ENCODE measurements around the gene TSKU.
"Not testable (repeated sequence)": the region's sequence is repeated elsewhere in the genome, so short reads cannot be mapped to it uniquely, and the experiment has no call there.

The TSKU gene, protein sequence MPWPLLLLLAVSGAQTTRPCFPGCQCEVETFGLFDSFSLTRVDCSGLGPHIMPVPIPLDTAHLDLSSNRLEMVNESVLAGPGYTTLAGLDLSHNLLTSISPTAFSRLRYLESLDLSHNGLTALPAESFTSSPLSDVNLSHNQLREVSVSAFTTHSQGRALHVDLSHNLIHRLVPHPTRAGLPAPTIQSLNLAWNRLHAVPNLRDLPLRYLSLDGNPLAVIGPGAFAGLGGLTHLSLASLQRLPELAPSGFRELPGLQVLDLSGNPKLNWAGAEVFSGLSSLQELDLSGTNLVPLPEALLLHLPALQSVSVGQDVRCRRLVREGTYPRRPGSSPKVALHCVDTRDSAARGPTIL

GRCh38 chr11:76783294-76783895 is at the start of gene TSKU:
TSKU (plus strand) TSS chr11:76783356; CDS start chr11:76795617, 12,261 bp downstream.
- H3K36me3 ChIP-seq (replicated peaks; ENCODE audit: insufficient read depth, low read length) = no peaks in the 10 kb centered on the region
- no peak for DNase-seq
- H3K27me3 ChIP-seq (replicated peaks; ENCODE audit: insufficient read depth, low read length) = no peaks in the 10 kb centered on the region
- H3K79me2 ChIP-seq (ENCODE audit: low read length) = no peaks in the 10 kb centered on the region
- H3K9me3 ChIP-seq (replicated peaks; ENCODE audit: insufficient read depth, low read length) = no peaks in the 10 kb centered on the region
- no peaks in the 10 kb centered on the region for H4K20me1 ChIP-seq (ENCODE audit: insufficient read depth, low read length)
- H3K9ac ChIP-seq (ENCODE audit: low read length) = peak within 1 kb of the TSS; percentile 56
- peaks cover 8% of the 10 kb centered on the region for H3F3A ChIP-seq (ENCODE audit: insufficient read depth, low read length)
- no peaks in the 10 kb centered on the region for H3K9me2 ChIP-seq (replicated peaks; ENCODE audit: insufficient read depth, low read length)
- H3K27ac ChIP-seq (ENCODE audit: low read length) = peak within 1 kb of the TSS; percentile 65
- H3K4me2 ChIP-seq (ENCODE audit: low read depth, low read length) = peak within 1 kb of the TSS; percentile 84
- peak within 1 kb of the TSS; percentile 81 for H2AFZ ChIP-seq (ENCODE audit: low read length)
- peak within 1 kb of the TSS; percentile 87 for H3K4me3 ChIP-seq (ENCODE audit: low read length)
- H3K4me1 ChIP-seq (ENCODE audit: low read length) = peaks cover 7% of the 10 kb centered on the region; the same call in 1 of the 2 replicates
- TF ChIP-seq, protein P1, sequence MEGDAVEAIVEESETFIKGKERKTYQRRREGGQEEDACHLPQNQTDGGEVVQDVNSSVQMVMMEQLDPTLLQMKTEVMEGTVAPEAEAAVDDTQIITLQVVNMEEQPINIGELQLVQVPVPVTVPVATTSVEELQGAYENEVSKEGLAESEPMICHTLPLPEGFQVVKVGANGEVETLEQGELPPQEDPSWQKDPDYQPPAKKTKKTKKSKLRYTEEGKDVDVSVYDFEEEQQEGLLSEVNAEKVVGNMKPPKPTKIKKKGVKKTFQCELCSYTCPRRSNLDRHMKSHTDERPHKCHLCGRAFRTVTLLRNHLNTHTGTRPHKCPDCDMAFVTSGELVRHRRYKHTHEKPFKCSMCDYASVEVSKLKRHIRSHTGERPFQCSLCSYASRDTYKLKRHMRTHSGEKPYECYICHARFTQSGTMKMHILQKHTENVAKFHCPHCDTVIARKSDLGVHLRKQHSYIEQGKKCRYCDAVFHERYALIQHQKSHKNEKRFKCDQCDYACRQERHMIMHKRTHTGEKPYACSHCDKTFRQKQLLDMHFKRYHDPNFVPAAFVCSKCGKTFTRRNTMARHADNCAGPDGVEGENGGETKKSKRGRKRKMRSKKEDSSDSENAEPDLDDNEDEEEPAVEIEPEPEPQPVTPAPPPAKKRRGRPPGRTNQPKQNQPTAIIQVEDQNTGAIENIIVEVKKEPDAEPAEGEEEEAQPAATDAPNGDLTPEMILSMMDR (IDR thresholded peaks at IDR 0.05; ENCODE audit: low read length) = no peak
- TF ChIP-seq EZH2phosphoT487 (IDR thresholded peaks at IDR 0.05; ENCODE audit: low read length) (no peak), EZH2 (optimal IDR thresholded peaks at IDR 0.05; ENCODE audit: low read depth, low read length) (no peak)

DNA sequence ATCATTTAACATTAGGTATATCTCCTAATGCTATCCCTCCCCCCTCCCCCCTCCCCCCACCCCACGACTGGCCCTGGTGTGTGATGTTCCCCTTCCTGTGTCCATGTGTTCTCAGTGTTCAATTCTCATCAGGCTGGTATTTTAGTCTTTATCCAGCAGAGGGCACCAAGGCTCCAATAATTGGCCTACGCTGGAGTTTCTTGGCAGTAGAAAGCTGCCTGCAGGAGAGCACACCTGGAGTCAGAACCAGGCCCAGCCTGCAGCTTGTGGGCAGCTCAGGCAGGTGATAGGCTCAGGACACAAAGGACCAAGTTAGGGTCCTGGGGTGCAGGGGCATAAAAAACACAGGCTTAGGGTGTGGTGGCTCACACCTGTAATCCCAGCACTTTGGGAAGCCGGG is 49.2 kb upstream of the TSKU start:
- H2AFZ ChIP-seq (ENCODE audit: low read length); H3K4me3 ChIP-seq (ENCODE audit: low read length): not testable (repeated sequence)

DNA sequence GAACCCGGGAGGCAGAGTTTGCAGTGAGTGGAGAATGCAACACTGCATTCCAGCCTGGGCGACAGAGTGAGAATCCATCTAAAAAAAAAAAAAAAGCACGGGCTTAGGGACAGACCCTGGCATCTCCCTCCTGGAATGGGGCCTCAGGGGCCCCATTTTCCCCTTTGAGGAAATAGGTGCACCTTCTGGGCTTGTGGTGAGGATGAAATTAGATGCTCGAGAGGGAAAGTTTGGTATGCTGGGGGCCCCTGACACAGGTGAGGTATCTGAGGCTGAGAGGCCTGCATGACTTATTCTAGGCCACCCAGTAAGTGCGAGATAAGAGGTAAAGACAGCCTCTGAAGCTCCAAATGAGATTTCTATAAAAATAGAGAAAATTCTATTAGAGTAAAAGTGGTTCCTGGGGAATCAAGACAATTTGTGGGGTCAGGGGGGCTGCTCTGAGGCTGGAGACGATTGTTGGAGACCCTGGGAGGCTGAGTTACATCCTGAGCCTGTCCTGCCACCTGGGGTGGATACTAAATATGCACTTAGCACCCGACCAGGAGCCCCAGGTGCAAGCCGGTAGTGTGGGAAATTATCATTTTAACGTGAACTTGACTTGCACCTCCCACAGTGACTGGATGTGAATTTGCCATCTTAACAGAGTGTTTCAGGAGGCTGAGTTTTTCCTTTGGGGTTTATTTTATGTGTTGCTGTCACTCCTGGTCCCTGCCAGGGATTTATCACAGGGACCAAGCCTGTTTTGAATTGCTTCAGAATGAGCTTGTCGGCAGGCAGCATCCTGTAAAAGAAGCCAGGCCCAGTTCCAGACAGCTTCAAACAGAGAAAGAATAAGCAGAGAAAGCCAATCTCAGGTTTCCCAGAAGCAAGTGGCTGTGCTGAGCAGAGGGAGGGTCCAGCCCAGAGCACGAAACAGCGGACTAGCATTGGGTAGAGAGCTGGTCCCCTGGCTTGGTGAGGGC is 48.4 kb upstream of the TSKU start:
- Histone ChIP-seq H3K4me3 (ENCODE audit: low read length) (no peak overlapping the region), H3K9me2 (replicated peaks; ENCODE audit: insufficient read depth, low read length) (no peaks in the 10 kb centered on the region), H3K4me2 (ENCODE audit: low read depth, low read length) (no peak overlapping the region), H3K27ac (ENCODE audit: low read length) (no peak overlapping the region), H2AFZ (ENCODE audit: low read length) (no peak overlapping the region), H3K9me3 (replicated peaks; ENCODE audit: insufficient read depth, low read length) (no peaks in the 10 kb centered on the region), H3K9ac (ENCODE audit: low read length) (no peak overlapping the region), H3K79me2 (ENCODE audit: low read length) (no peaks in the 10 kb centered on the region), H3K27me3 (replicated peaks; ENCODE audit: insufficient read depth, low read length) (no peaks in the 10 kb centered on the region), H3K4me1 (ENCODE audit: low read length) (no peaks in the 10 kb centered on the region), H3K36me3 (replicated peaks; ENCODE audit: insufficient read depth, low read length) (no peaks in the 10 kb centered on the region), H4K20me1 (ENCODE audit: insufficient read depth, low read length) (no peaks in the 10 kb centered on the region), H3F3A (ENCODE audit: insufficient read depth, low read length) (no peaks in the 10 kb centered on the region)
- DNase-seq = no peak
- TF ChIP-seq, protein P1 (IDR thresholded peaks at IDR 0.05; ENCODE audit: low read length) = no peak
- no peak for TF ChIP-seq EZH2phosphoT487 (IDR thresholded peaks at IDR 0.05; ENCODE audit: low read length)
- no peak for TF ChIP-seq EZH2 (optimal IDR thresholded peaks at IDR 0.05; ENCODE audit: low read depth, low read length)

More for the DNA sequence above, 49.2 kb upstream of the TSKU start:
- not testable (repeated sequence) for H3K36me3 ChIP-seq (replicated peaks; ENCODE audit: insufficient read depth, low read length); H3K4me1 ChIP-seq (ENCODE audit: low read length); H3K9me3 ChIP-seq (replicated peaks; ENCODE audit: insufficient read depth, low read length); H3K9ac ChIP-seq (ENCODE audit: low read length); H3K79me2 ChIP-seq (ENCODE audit: low read length); H4K20me1 ChIP-seq (ENCODE audit: insufficient read depth, low read length); H3K9me2 ChIP-seq (replicated peaks; ENCODE audit: insufficient read depth, low read length); H3K27ac ChIP-seq (ENCODE audit: low read length); H3F3A ChIP-seq (ENCODE audit: insufficient read depth, low read length); H3K4me2 ChIP-seq (ENCODE audit: low read depth, low read length); H3K27me3 ChIP-seq (replicated peaks; ENCODE audit: insufficient read depth, low read length)
- peak; percentile 65 for DNase-seq
- TF ChIP-seq, protein P1 (IDR thresholded peaks at IDR 0.05; ENCODE audit: low read length) = peak; percentile 27

All from MM.1S (cell line).